ENCODE measurements around the gene STK10.

GRCh38 chr5:172153695-172154094, 34.3 kb downstream of the STK10 start:
- TF ChIP-seq CTCF (IDR thresholded peaks at IDR 0.05) (no peak), POLR2A (IDR thresholded peaks at IDR 0.05) (no peak), POLR2AphosphoS5 (IDR thresholded peaks at IDR 0.05) (no peak)

Data from breast epithelium (tissue), 3 donors.